Endometrial microvascular endothelial cells (primary cell): ENCODE results near the gene GSTA5. TPM values are rescaled to one million over a fixed set of nuclear protein-coding genes. Genes with fewer than 3 reads are reported as not detected.
"Not testable (repeated sequence)": the region's sequence is repeated elsewhere in the genome, so short reads cannot be mapped to it uniquely, and the experiment has no call there.

Experiments
- in situ Hi-C: cut with HindIII; loops from 2 replicates; pipeline ENCODE4 v1.10.0; 2017; ENCODE audit warnings: low sequenced_read_pairs, low pct_unique_long_range_greater_than_20kb; ENCODE audit errors: inconsistent ontology term
- total RNA-seq: library from RNA; depleted of rRNA; stranded (reverse); fragments of >200 nt; gene quantifications from one replicate; pipeline ENCODE4 v1.2.3, GENCODE V29; 2015; ENCODE audit errors: inconsistent ontology term

GSTA5 gene
- total RNA-seq, 1 donor from 2014 or later: not detected

GRCh38 chr6:52839124-52840055, 1.2 kb downstream of the GSTA5 start:
- in situ Hi-C loops: no loop called here

- in situ Hi-C loops: no loop called here
Observed at GRCh38 chr6:52834481-52834880, 6.1 kb downstream of the GSTA5 start.

- in situ Hi-C loops: not testable (repeated sequence)
Observed at GRCh38 chr6:52830869-52831268, 9.7 kb downstream of the GSTA5 start.

GRCh38 chr6:52829046-52829817, 11.4 kb downstream of the GSTA5 start:
- in situ Hi-C loops: no loop called here

- in situ Hi-C loops: not testable (repeated sequence)
Observed at GRCh38 chr6:52828621-52829020, 12.0 kb downstream of the GSTA5 start.

- in situ Hi-C loops: not testable (repeated sequence)
Observed at GRCh38 chr6:52827073-52827783, 13.4 kb downstream of the GSTA5 start.

- in situ Hi-C loops: no loop called here
Observed at GRCh38 chr6:52826513-52826912, 14.1 kb downstream of the GSTA5 start.

- in situ Hi-C loops: not testable (repeated sequence)
Observed at GRCh38 chr6:52825900-52826459, 14.6 kb downstream of the GSTA5 start.

- in situ Hi-C loops: not testable (repeated sequence)
Observed at GRCh38 chr6:52825270-52825793, 15.3 kb downstream of the GSTA5 start.

- in situ Hi-C loops: no loop called here
Observed at GRCh38 chr6:52821842-52822241, 18.8 kb downstream of the GSTA5 start.

GRCh38 chr6:52820198-52820597, 20.4 kb downstream of the GSTA5 start:
- in situ Hi-C loops: no loop called here

GRCh38 chr6:52815167-52816092, 25.2 kb downstream of the GSTA5 start:
- in situ Hi-C loops: no loop called here

GRCh38 chr6:52814545-52814944, 26.1 kb downstream of the GSTA5 start:
- in situ Hi-C loops: not testable (repeated sequence)

- in situ Hi-C loops: not testable (repeated sequence)
Observed at GRCh38 chr6:52809777-52810176, 30.8 kb downstream of the GSTA5 start.

- in situ Hi-C loops: no loop called here
Observed at GRCh38 chr6:52808660-52809059, 32.0 kb downstream of the GSTA5 start.

GRCh38 chr6:52803668-52804255, 36.9 kb downstream of the GSTA5 start, which contains the start of gene GSTA1:
Gene GSTA1, minus strand, starts transcription at chr6:52803816. Its CDS starts 4,549 bp downstream, at chr6:52799267.
- in situ Hi-C loops: not testable (repeated sequence)

GRCh38 chr6:52802806-52803205, 37.8 kb downstream of the GSTA5 start:
- in situ Hi-C loops: no loop called here
